Activated CD4-positive, alpha-beta T cell treated with anti-CD3 and anti-CD28 coated beads, Interleukin-2, amount 10 ng/mL, durations not matched to agents 24 days and 14 days (primary cell): ENCODE measurements around the gene GPC5. TPM values are rescaled to one million over a fixed set of nuclear protein-coding genes. Genes with fewer than 3 reads are reported as not detected.
"Not testable (repeated sequence)": the region's sequence is repeated elsewhere in the genome, so short reads cannot be mapped to it uniquely, and the experiment has no call there.

Experiments
- DNase-seq: peaks from one replicate; pipeline ENCODE4 v3.0.0; 2022
- H3K27ac Mint-ChIP-seq: one replicate; pipeline ENCODE4 v1.8.0; 2022; ENCODE audit warnings: mild to moderate bottlenecking, mixed read lengths
- H3K27me3 Mint-ChIP-seq: one replicate; pipeline ENCODE4 v1.8.0; 2022; ENCODE audit warnings: mixed read lengths
- H3K36me3 Mint-ChIP-seq: one replicate; pipeline ENCODE4 v1.8.0; 2022; ENCODE audit warnings: low read depth, mild to moderate bottlenecking, mixed read lengths
- H3K4me1 Mint-ChIP-seq: one replicate; pipeline ENCODE4 v1.8.0; 2021; ENCODE audit warnings: mixed read lengths
- H3K4me3 Mint-ChIP-seq: one replicate; pipeline ENCODE4 v1.8.0; 2022; ENCODE audit warnings: mild to moderate bottlenecking, moderate library complexity, mixed read lengths
- H3K9me3 Mint-ChIP-seq: one replicate; pipeline ENCODE4 v1.8.0; 2021; ENCODE audit warnings: mixed read lengths
- intact Hi-C: fragments of 100-400 bp; cut with micrococcal nuclease; formaldehyde crosslinking; loops from one replicate; pipeline ENCODE4 v1.15.1; 2023
- total RNA-seq: library from RNA; stranded (reverse); gene quantifications from 2 replicates; pipeline ENCODE4 v1.2.3, GENCODE V29; 2022

The GPC5 gene
- total RNA-seq, 1 donor from 2014 or later = not detected

DNA sequence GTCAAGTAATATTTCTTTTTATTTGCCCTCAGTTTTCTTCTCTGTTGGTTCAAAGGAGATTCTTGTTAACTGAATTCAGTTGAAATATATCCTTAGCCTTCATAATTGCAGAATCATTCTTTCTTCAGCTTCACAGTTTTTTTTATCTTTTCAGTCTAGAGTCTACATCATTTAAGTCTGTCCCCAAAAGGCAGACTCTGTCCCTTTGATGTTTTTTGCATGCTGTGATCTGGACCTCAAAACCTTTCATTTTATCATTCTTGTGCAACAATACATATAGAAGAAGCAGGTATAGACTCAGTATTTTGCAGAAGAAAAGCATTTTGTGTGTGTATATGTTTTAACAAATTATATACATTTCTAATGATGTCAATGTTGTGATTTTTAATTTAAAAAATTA lies 1093.4 kb downstream of the GPC5 start:
- H3K9me3 Mint-ChIP-seq = no peaks in the 10 kb centered on the region
- no peak overlapping the region for H3K27ac Mint-ChIP-seq
- no peaks in the 10 kb centered on the region for H3K4me1 Mint-ChIP-seq
- H3K36me3 Mint-ChIP-seq = no peaks in the 10 kb centered on the region
- intact Hi-C loops = no loop called here
- no peaks in the 10 kb centered on the region for H3K27me3 Mint-ChIP-seq
- DNase-seq = no peak
- H3K4me3 Mint-ChIP-seq = no peak overlapping the region

DNA sequence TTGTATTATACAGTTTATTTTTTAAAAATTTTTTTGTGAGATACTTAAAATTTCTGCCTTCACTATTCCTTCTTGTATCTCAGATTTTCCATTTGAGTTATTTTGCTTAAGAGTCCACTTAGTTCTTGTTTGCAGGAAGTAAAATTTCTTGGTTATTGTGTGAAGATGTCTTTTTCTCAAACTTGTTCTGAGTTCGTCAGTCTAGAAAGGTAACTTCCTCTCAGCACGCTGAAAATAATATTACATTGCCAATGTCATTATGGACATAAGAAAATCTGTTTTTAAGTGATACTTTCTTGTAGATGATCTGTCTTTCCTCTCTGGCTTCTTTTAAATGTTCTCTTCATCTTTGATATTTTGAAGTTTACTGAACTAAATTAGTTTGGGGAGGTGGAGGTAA lies 1096.5 kb downstream of the GPC5 start:
- intact Hi-C loops = no loop called here

GRCh38 chr13:92500192-92500591 lies 1101.8 kb downstream of the GPC5 start:
- intact Hi-C loops = no loop called here
- Mint-ChIP-seq H3K9me3 (no peaks in the 10 kb centered on the region), H3K36me3 (no peaks in the 10 kb centered on the region)

More for the DNA sequence above, 1096.5 kb downstream of the GPC5 start:
- Mint-ChIP-seq H3K27me3 (no peaks in the 10 kb centered on the region), H3K4me1 (no peaks in the 10 kb centered on the region), H3K4me3 (no peak overlapping the region), H3K36me3 (no peaks in the 10 kb centered on the region), H3K9me3 (no peaks in the 10 kb centered on the region), H3K27ac (no peak overlapping the region)
- no peak for DNase-seq

DNA sequence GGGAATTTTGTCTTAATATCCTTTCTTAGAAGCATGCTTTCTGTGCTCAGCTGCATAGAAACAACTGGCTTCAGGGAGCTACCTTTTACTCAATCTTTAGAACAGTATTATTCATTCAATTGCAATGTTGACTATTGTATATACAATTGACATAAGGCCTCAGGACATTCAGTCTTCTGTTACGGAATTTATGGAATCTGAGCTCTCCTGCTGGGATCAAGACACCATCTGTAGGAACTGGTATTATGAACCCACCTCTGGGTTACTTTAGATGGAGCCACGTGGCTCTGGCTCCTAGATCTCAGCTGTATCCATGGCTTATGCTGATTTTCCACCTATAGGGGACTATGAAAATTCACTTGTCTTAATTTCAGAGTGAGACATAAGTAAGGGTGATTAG lies 1112.0 kb downstream of the GPC5 start:
- Mint-ChIP-seq H3K36me3 (no peaks in the 10 kb centered on the region), H3K27ac (no peak overlapping the region), H3K4me3 (no peak overlapping the region), H3K4me1 (no peaks in the 10 kb centered on the region), H3K9me3 (no peaks in the 10 kb centered on the region), H3K27me3 (no peaks in the 10 kb centered on the region)
- no peak for DNase-seq
- intact Hi-C loops = no loop called here

More at GRCh38 chr13:92500192-92500591, 1101.8 kb downstream of the GPC5 start:
- DNase-seq = no peak
- H3K4me1 Mint-ChIP-seq = no peaks in the 10 kb centered on the region
- no peaks in the 10 kb centered on the region for H3K27me3 Mint-ChIP-seq
- no peak overlapping the region for H3K27ac Mint-ChIP-seq
- H3K4me3 Mint-ChIP-seq = no peak overlapping the region

GRCh38 chr13:92512852-92513251 lies 1114.4 kb downstream of the GPC5 start:
- Mint-ChIP-seq H3K36me3 (no peaks in the 10 kb centered on the region), H3K27me3 (no peaks in the 10 kb centered on the region), H3K4me1 (no peaks in the 10 kb centered on the region), H3K9me3 (peaks cover 2% of the 10 kb centered on the region), H3K4me3 (no peak overlapping the region), H3K27ac (no peak overlapping the region)
- DNase-seq = no peak
- intact Hi-C loops = no loop called here

GRCh38 chr13:92513672-92514071 lies 1115.3 kb downstream of the GPC5 start:
- H3K4me3 Mint-ChIP-seq = no peak overlapping the region
- no peak overlapping the region for H3K27ac Mint-ChIP-seq
- peaks cover 5% of the 10 kb centered on the region for H3K9me3 Mint-ChIP-seq
- no peak for DNase-seq
- no peaks in the 10 kb centered on the region for H3K4me1 Mint-ChIP-seq
- intact Hi-C loops = no loop called here
- H3K36me3 Mint-ChIP-seq = no peaks in the 10 kb centered on the region
- H3K27me3 Mint-ChIP-seq = no peaks in the 10 kb centered on the region

GRCh38 chr13:92514420-92515125 lies 1116.2 kb downstream of the GPC5 start:
- Mint-ChIP-seq H3K9me3 (peaks cover 5% of the 10 kb centered on the region), H3K27ac (no peak overlapping the region), H3K4me3 (no peak overlapping the region), H3K4me1 (no peaks in the 10 kb centered on the region), H3K36me3 (no peaks in the 10 kb centered on the region), H3K27me3 (no peaks in the 10 kb centered on the region)
- intact Hi-C loops = no loop called here
- DNase-seq = no peak

DNA sequence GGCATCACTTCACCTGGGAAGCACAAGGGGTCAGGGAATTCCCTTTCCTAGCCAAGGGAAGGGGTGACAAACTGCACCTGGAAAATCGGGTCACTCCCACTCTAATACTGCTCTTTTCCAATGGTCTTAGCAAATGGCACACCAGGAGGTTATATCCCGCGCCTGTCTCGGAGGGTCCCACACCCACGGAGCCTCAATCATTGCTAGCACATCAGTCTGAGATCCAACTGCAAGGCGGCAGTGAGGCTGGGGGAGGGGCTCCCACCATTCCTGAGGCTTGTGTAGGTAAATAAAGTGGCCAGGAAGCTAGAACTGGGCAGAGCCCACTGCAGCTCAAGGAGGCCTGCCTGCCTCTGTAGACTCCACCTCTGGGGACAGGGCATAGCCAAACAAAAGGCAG lies 1118.5 kb downstream of the GPC5 start:
- H3K4me3 Mint-ChIP-seq, H3K9me3 Mint-ChIP-seq, H3K36me3 Mint-ChIP-seq, H3K27ac Mint-ChIP-seq, H3K27me3 Mint-ChIP-seq, intact Hi-C loops, DNase-seq, H3K4me1 Mint-ChIP-seq: not testable (repeated sequence)

- intact Hi-C loops, H3K4me1 Mint-ChIP-seq, H3K9me3 Mint-ChIP-seq, H3K27ac Mint-ChIP-seq, H3K4me3 Mint-ChIP-seq, DNase-seq, H3K27me3 Mint-ChIP-seq, H3K36me3 Mint-ChIP-seq: not testable (repeated sequence)
Measured at GRCh38 chr13:92518622-92519021, 1120.2 kb downstream of the GPC5 start.

DNA sequence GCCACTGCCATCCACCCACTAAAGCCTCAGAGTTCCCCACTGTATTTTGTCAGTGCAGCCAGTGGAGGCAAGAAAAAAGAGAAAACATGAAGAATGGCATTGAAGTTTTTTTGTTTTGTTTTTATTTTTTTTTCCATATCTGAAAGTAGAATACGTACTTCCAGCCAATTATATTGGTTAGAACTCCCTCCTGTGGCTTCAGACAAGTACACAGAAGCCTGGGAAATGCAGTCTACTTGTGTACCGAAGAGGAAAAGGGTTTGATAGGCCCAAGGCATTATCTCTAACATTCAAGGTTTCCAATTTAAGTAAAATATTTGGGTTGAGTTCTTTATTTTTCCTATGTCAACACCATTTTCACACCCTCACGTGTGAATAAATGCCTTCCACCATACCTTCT lies 1131.9 kb downstream of the GPC5 start:
- intact Hi-C loops = no loop called here
- no peak for DNase-seq
- Mint-ChIP-seq H3K4me3 (no peak overlapping the region), H3K27ac (no peak overlapping the region), H3K9me3 (no peaks in the 10 kb centered on the region), H3K27me3 (no peaks in the 10 kb centered on the region), H3K36me3 (no peaks in the 10 kb centered on the region), H3K4me1 (no peaks in the 10 kb centered on the region)

GRCh38 chr13:92535222-92536006 lies 1137.0 kb downstream of the GPC5 start:
- intact Hi-C loops = no loop called here
- H3K9me3 Mint-ChIP-seq = no peaks in the 10 kb centered on the region
- H3K27ac Mint-ChIP-seq = no peak overlapping the region
- no peak for DNase-seq
- no peaks in the 10 kb centered on the region for H3K4me1 Mint-ChIP-seq
- H3K36me3 Mint-ChIP-seq = no peaks in the 10 kb centered on the region
- no peak overlapping the region for H3K4me3 Mint-ChIP-seq
- no peaks in the 10 kb centered on the region for H3K27me3 Mint-ChIP-seq

DNA sequence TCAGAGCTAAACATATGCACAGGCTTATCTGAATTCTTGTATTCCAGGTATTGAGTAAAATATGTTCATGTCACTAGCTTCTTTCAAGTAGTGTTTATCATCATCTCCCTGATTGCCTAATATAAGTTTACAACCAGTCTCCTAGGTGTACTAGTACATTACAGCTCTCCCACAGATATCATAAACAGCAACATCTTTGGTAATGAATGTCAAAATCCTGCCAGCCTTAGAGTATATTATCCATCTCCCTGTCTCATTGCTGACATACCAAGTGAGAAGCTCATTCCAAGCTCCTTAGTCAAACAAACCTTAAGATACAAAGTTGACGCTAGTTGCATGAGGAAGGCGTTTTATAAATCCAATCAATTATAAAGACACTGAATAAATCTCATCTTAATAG lies 1139.0 kb downstream of the GPC5 start:
- Mint-ChIP-seq H3K27ac (no peak overlapping the region), H3K9me3 (peaks cover 3% of the 10 kb centered on the region), H3K4me3 (no peak overlapping the region), H3K36me3 (no peaks in the 10 kb centered on the region), H3K4me1 (no peaks in the 10 kb centered on the region), H3K27me3 (no peaks in the 10 kb centered on the region)
- DNase-seq = no peak
- intact Hi-C loops = no loop called here

GRCh38 chr13:92538164-92538563 lies 1139.7 kb downstream of the GPC5 start:
- Mint-ChIP-seq H3K27ac (no peak overlapping the region), H3K4me1 (no peaks in the 10 kb centered on the region), H3K9me3 (peaks cover 3% of the 10 kb centered on the region), H3K27me3 (no peaks in the 10 kb centered on the region), H3K36me3 (no peaks in the 10 kb centered on the region), H3K4me3 (no peak overlapping the region)
- intact Hi-C loops = no loop called here
- no peak for DNase-seq

GRCh38 chr13:92539148-92539547 lies 1140.7 kb downstream of the GPC5 start:
- DNase-seq, H3K27me3 Mint-ChIP-seq, H3K36me3 Mint-ChIP-seq, H3K9me3 Mint-ChIP-seq, H3K27ac Mint-ChIP-seq, H3K4me1 Mint-ChIP-seq, H3K4me3 Mint-ChIP-seq, intact Hi-C loops: not testable (repeated sequence)
